Smooth muscle cell (in vitro differentiated cells): ENCODE results near the gene CDC42BPG. TPM values are rescaled to one million over a fixed set of nuclear protein-coding genes. Genes with fewer than 3 reads are reported as not detected.

Source experiments
- DNase-seq: peaks from one replicate; lab custom pipeline; 2025; ENCODE audit not compliant: unreplicated experiment; lab: John Stamatoyannopoulos, UW
- H2AFZ ChIP-seq: fragments of 200-600 bp; sonication (generic); 2 replicates; pipeline ENCODE4 v1.6.0; 2016; ENCODE audit warnings: antibody characterized with exemption, low read depth, mild to moderate bottlenecking
- H3F3A ChIP-seq: fragments of 200-600 bp; sonication (generic); 2 replicates; pipeline ENCODE4 v1.6.0; 2017; ENCODE audit warnings: antibody characterized with exemption, low read depth
- H3K27ac ChIP-seq: fragments of 200-600 bp; sonication (generic); 2 replicates; pipeline ENCODE4 v1.5.1; 2016; ENCODE audit warnings: low read depth, mild to moderate bottlenecking
- H3K27me3 ChIP-seq: fragments of 200-600 bp; sonication (generic); 2 replicates; pipeline ENCODE4 v1.6.1; 2016; ENCODE audit warnings: low read depth, mild to moderate bottlenecking
- H3K36me3 ChIP-seq: fragments of 200-600 bp; sonication (generic); 2 replicates; pipeline ENCODE4 v1.5.1; 2016; ENCODE audit warnings: low read depth
- H3K4me1 ChIP-seq: fragments of 200-600 bp; sonication (generic); 2 replicates; pipeline ENCODE4 v1.5.1; 2016; ENCODE audit warnings: low read depth
- H3K4me2 ChIP-seq: fragments of 200-600 bp; sonication (generic); 2 replicates; pipeline ENCODE4 v1.6.0; 2016; ENCODE audit warnings: mild to moderate bottlenecking
- H3K4me3 ChIP-seq: fragments of 200-600 bp; sonication (generic); 2 replicates; pipeline ENCODE4 v1.5.1; 2016; ENCODE audit warnings: mild to moderate bottlenecking
- H3K79me2 ChIP-seq: fragments of 200-600 bp; sonication (generic); 2 replicates; pipeline ENCODE4 v1.6.0; 2016; ENCODE audit warnings: low read depth, mild to moderate bottlenecking
- H3K9ac ChIP-seq: fragments of 200-600 bp; sonication (generic); 2 replicates; pipeline ENCODE4 v1.6.0; 2016; ENCODE audit warnings: low read depth
- H3K9me3 ChIP-seq: fragments of 200-600 bp; sonication (generic); replicated peaks from 2 replicates; pipeline ENCODE4 v1.5.1; 2016; ENCODE audit warnings: low read depth
- H4K20me1 ChIP-seq: fragments of 200-600 bp; sonication (generic); 2 replicates; pipeline ENCODE4 v1.6.0; 2016; ENCODE audit warnings: low read depth
- CTCF ChIP-seq: fragments of 200-600 bp; sonication (generic); IDR thresholded peaks from 2 replicates; pipeline ENCODE4 v1.5.1; 2017; ENCODE audit warnings: borderline replicate concordance, mild to moderate bottlenecking, antibody characterized with exemption; ENCODE audit not compliant: insufficient read depth, poor library complexity, severe bottlenecking
- WGBS: methylation state at CpG from one replicate; pipeline ENCODE4 v1.1.7; 2016; ENCODE audit warnings: low lambda C conversion rate; 5-methylcytosine and 5-hydroxymethylcytosine counted together
- polyA plus RNA-seq: library from polyadenylated mRNA; unstranded; fragments of >200 nt; fragmentation: Nextera tagmentation; extraction: Ambion mirVana; gene quantifications from 2 replicates; pipeline ENCODE4 v1.2.1, GENCODE V29; 2016
- total RNA-seq: library from RNA; depleted of rRNA; stranded (reverse); fragments of >200 nt; gene quantifications from 2 replicates; pipeline ENCODE4 v1.2.3, GENCODE V29; 2014

The CDC42BPG gene
- total and polyA plus RNA-seq, 2 experiments from 2014 or later: 1.7 to 4.7 TPM

GRCh38 chr11:64877390-64878222, 33.2 kb upstream of the CDC42BPG start:
- no peaks in the 10 kb centered on the region for H3K9me3 ChIP-seq
- H2AFZ ChIP-seq: no peak overlapping the region
- peak overlapping the region; percentile 83 for H3K4me3 ChIP-seq
- peaks cover 4% of the 10 kb centered on the region for H3F3A ChIP-seq
- whole genome bisulfite sequencing: 1% methylated on average over 40 of the region's 41 CpGs
- H4K20me1 ChIP-seq: peaks cover 47% of the 10 kb centered on the region
- DNase-seq: no peak
- H3K27me3 ChIP-seq: no peaks in the 10 kb centered on the region
- no peak for TF ChIP-seq CTCF
- peak overlapping the region; percentile 70 for H3K27ac ChIP-seq
- peak overlapping the region; percentile 85 for H3K9ac ChIP-seq
- H3K36me3 ChIP-seq: no peaks in the 10 kb centered on the region
- peaks cover 16% of the 10 kb centered on the region for H3K4me1 ChIP-seq
- H3K4me2 ChIP-seq: peak overlapping the region; percentile 99
- H3K79me2 ChIP-seq: peaks cover 54% of the 10 kb centered on the region

- peak overlapping the region; percentile 99 for H3K4me2 ChIP-seq
- peak overlapping the region; percentile 70 for H3K27ac ChIP-seq
- no peak overlapping the region for H2AFZ ChIP-seq
- peaks cover 54% of the 10 kb centered on the region for H4K20me1 ChIP-seq
- no peak for DNase-seq
- peak overlapping the region; percentile 85 for H3K9ac ChIP-seq
- H3K4me1 ChIP-seq: peaks cover 16% of the 10 kb centered on the region
- no peaks in the 10 kb centered on the region for H3K9me3 ChIP-seq
- peaks cover 61% of the 10 kb centered on the region for H3K79me2 ChIP-seq
- peaks cover 4% of the 10 kb centered on the region for H3F3A ChIP-seq
- H3K27me3 ChIP-seq: no peaks in the 10 kb centered on the region
- TF ChIP-seq CTCF: no peak
- H3K4me3 ChIP-seq: peak overlapping the region; percentile 83
- H3K36me3 ChIP-seq: no peaks in the 10 kb centered on the region
- 10% methylated on average over 14 of the region's 14 CpGs for WGBS
Measured at GRCh38 chr11:64876835-64877341, 32.4 kb upstream of the CDC42BPG start.

- H3K36me3 ChIP-seq: no peaks in the 10 kb centered on the region
- no peaks in the 10 kb centered on the region for H3K9me3 ChIP-seq
- no peak overlapping the region for H2AFZ ChIP-seq
- H3K9ac ChIP-seq: peak overlapping the region; percentile 23
- peaks cover 16% of the 10 kb centered on the region for H3K4me1 ChIP-seq
- peak overlapping the region; percentile 83 for H3K4me3 ChIP-seq
- no peak for DNase-seq
- no peaks in the 10 kb centered on the region for H3K27me3 ChIP-seq
- H3K4me2 ChIP-seq: peak overlapping the region; percentile 99
- WGBS: 72% methylated on average over 11 of the region's 11 CpGs
- peaks cover 67% of the 10 kb centered on the region for H3K79me2 ChIP-seq
- no peak for TF ChIP-seq CTCF
- H3F3A ChIP-seq: peaks cover 4% of the 10 kb centered on the region
- H3K27ac ChIP-seq: peak overlapping the region; percentile 70
- H4K20me1 ChIP-seq: peaks cover 60% of the 10 kb centered on the region
Measured at GRCh38 chr11:64876229-64876750, 31.8 kb upstream of the CDC42BPG start.
